PFSK-1 (cell line): ENCODE measurements around the gene PRDX4.

Source experiments
- FOXP2 ChIP-seq: optimal IDR thresholded peaks from 2 replicates; pipeline ENCODE3; 2011; ENCODE audit warnings: borderline replicate concordance, control low read depth, inconsistent platforms; ENCODE audit not compliant: insufficient read depth; ENCODE audit errors: extremely low read length, extremely low read depth
- POLR2AphosphoS5 ChIP-seq: IDR thresholded peaks from 2 replicates; pipeline ENCODE4 v1.6.1; 2012; ENCODE audit warnings: low read depth, mild to moderate bottlenecking, control low read depth, low read length, moderate library complexity
- TAF1 ChIP-seq: IDR thresholded peaks from 2 replicates; pipeline ENCODE4 v1.6.1; 2012; ENCODE audit warnings: low read length, control low read depth, borderline replicate concordance; ENCODE audit not compliant: insufficient read depth
- TF ChIP-seq, protein P1 (sequence below), 2 experiments: IDR thresholded peaks; 2 replicates each; pipeline versions ENCODE4 v1.6.1 to v1.8.0; 2011 to 2012; ENCODE audit warnings: low read depth in 2 of 2, low read length in 2 of 2, control low read depth in 1 of 2, inconsistent platforms in 1 of 2, mild to moderate bottlenecking in 1 of 2, moderate library complexity in 1 of 2; ENCODE audit not compliant: insufficient read depth in 1 of 2

DNA sequence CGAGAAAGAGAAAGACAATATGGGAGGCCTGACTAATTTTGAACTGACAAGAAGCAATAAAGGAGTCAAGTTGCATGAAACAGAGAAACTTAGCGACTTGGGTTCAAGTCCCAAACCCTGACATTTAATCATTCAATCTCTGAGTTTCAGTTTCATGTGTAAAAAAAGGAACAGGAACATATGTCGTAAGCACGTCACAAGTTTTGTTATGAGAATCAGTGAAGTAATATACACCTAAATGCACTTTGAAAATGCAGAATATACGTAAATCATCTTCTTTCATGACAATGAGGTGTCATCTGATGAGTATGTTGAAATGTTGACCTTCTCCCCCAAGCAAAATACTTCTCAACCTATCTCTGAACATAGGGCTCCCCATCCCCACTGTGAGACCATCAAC is 65.4 kb downstream of the PRDX4 start:
- TF ChIP-seq POLR2AphosphoS5 (no peak), TAF1 (no peak), FOXP2 (no peak)
- TF ChIP-seq, protein P1, sequence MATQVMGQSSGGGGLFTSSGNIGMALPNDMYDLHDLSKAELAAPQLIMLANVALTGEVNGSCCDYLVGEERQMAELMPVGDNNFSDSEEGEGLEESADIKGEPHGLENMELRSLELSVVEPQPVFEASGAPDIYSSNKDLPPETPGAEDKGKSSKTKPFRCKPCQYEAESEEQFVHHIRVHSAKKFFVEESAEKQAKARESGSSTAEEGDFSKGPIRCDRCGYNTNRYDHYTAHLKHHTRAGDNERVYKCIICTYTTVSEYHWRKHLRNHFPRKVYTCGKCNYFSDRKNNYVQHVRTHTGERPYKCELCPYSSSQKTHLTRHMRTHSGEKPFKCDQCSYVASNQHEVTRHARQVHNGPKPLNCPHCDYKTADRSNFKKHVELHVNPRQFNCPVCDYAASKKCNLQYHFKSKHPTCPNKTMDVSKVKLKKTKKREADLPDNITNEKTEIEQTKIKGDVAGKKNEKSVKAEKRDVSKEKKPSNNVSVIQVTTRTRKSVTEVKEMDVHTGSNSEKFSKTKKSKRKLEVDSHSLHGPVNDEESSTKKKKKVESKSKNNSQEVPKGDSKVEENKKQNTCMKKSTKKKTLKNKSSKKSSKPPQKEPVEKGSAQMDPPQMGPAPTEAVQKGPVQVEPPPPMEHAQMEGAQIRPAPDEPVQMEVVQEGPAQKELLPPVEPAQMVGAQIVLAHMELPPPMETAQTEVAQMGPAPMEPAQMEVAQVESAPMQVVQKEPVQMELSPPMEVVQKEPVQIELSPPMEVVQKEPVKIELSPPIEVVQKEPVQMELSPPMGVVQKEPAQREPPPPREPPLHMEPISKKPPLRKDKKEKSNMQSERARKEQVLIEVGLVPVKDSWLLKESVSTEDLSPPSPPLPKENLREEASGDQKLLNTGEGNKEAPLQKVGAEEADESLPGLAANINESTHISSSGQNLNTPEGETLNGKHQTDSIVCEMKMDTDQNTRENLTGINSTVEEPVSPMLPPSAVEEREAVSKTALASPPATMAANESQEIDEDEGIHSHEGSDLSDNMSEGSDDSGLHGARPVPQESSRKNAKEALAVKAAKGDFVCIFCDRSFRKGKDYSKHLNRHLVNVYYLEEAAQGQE (IDR thresholded peaks at IDR 0.05; ENCODE audit: insufficient read depth in 1 of 2, low read depth in 2 of 2, low read length in 2 of 2), result no peak
